Bronchial epithelial cell (primary cell): ENCODE results near the gene NFKBIB. TPM values are rescaled to one million over a fixed set of nuclear protein-coding genes. Genes with fewer than 3 reads are reported as not detected.
A peak's percentile ranks its signal among the peaks of the same experiment; 100 is the strongest.
"Not testable (repeated sequence)": the region's sequence is repeated elsewhere in the genome, so short reads cannot be mapped to it uniquely, and the experiment has no call there.

Experiments
- DNase-seq: peaks from one replicate; pipeline ENCODE4 v3.0.0-alpha.2; 2010; ENCODE audit warnings: low read depth
- FAIRE-seq: peaks from 2 replicates; lab custom pipeline; 2011; peaks lifted over from hg19 to GRCh38; lab: Jason Lieb, UNC
- H3K27me3 ChIP-seq: 2 replicates; pipeline ENCODE4 v1.5.1; 2011; ENCODE audit warnings: low read length; ENCODE audit not compliant: control insufficient read depth, insufficient read depth
- H3K36me3 ChIP-seq: 2 replicates; pipeline ENCODE4 v1.5.1; 2011; ENCODE audit warnings: low read length; ENCODE audit not compliant: control insufficient read depth, insufficient read depth
- H3K4me3 ChIP-seq: 2 replicates; pipeline ENCODE4 v1.5.1; 2011; ENCODE audit warnings: mild to moderate bottlenecking, low read depth, low read length, control low read depth
- CTCF ChIP-seq: IDR thresholded peaks from 2 replicates; pipeline ENCODE4 v1.5.1; 2011; ENCODE audit warnings: mild to moderate bottlenecking, moderate library complexity, low read length, control low read depth, inconsistent platforms; ENCODE audit not compliant: insufficient read depth, severe bottlenecking
- total RNA-seq: library from RNA; depleted of rRNA; stranded (reverse); fragments of >200 nt; gene quantifications from 2 replicates; pipeline ENCODE4 v1.2.1, GENCODE V29; 2014

Gene NFKBIB
- total RNA-seq, 1 donor from 2014 or later, result 23.2 TPM

- no peak overlapping the region for H3K4me3 ChIP-seq
- H3K36me3 ChIP-seq, result peaks cover 5% of the 10 kb centered on the region
- peak; percentile 43 for TF ChIP-seq CTCF
- H3K27me3 ChIP-seq, result no peaks in the 10 kb centered on the region
- DNase-seq (peak; percentile 31), FAIRE-seq (no peak)
These were observed 32.8 kb downstream of the NFKBIB start for GRCh38 chr19:38932425-38933179.

DNA sequence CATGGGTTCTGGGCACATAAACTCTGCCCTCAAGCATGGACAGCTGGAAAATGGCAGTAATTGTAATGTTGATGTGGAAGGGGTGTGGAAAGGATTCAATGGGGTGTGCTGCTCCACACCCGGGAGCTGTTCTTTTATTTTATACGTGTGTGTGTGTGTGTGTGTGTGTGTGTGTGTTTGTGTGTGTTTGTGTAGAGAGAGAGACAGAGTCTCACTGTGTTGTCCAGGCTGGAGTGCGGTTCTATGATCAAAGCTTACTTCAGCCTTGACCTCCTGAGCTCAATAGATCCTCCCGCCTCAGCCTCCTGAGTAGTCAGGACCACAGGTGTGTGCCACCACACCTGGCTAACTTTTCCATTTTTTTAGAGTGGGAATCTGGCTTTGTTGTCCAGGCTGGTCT lies 33.8 kb downstream of the NFKBIB start:
- Histone ChIP-seq H3K27me3 (no peaks in the 10 kb centered on the region), H3K4me3 (no peak overlapping the region), H3K36me3 (peaks cover 5% of the 10 kb centered on the region)
- no peak for FAIRE-seq
- TF ChIP-seq CTCF, result no peak
- no peak for DNase-seq

- FAIRE-seq (no peak), DNase-seq (no peak)
- no peak for TF ChIP-seq CTCF
- Histone ChIP-seq H3K36me3 (peaks cover 1% of the 10 kb centered on the region), H3K4me3 (no peak overlapping the region), H3K27me3 (no peaks in the 10 kb centered on the region)
These were observed 40.2 kb downstream of the NFKBIB start for GRCh38 chr19:38939957-38940356.

- not testable (repeated sequence) for DNase-seq, H3K36me3 ChIP-seq, H3K4me3 ChIP-seq, FAIRE-seq, H3K27me3 ChIP-seq
These were observed 41.7 kb downstream of the NFKBIB start for GRCh38 chr19:38941466-38941865.

DNA sequence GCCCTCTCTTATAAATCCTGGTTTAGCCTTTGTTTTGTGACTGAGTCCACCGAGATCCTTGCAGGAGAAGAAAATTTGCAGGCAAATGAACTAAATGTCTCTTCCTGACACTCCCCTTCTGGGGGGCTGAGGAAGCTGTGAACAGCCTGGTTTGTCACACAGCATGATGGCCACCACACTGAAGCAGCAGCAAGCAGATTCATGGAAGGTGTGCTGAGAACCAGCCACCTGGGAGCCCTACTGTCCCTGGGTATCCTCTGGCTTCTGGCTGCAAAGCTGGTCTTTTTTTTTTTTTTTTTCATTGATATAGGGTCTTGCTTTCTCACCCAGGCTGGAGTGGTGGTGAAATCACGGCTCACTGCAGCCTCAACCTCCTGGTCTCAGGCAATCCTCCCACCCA lies 42.2 kb downstream of the NFKBIB start:
- no peak for TF ChIP-seq CTCF
- no peaks in the 10 kb centered on the region for H3K27me3 ChIP-seq
- H3K36me3 ChIP-seq, result peaks cover 3% of the 10 kb centered on the region
- DNase-seq, result no peak
- no peak for FAIRE-seq
- no peak overlapping the region for H3K4me3 ChIP-seq

- Histone ChIP-seq H3K27me3 (no peaks in the 10 kb centered on the region), H3K36me3 (peaks cover 3% of the 10 kb centered on the region), H3K4me3 (no peak overlapping the region)
- TF ChIP-seq CTCF, result no peak
- DNase-seq (no peak), FAIRE-seq (no peak)
These were observed 42.9 kb downstream of the NFKBIB start for GRCh38 chr19:38942471-38943181.
